IPS DF 4.7 (cell line): ENCODE measurements around the gene TNRC6C.
"Not testable (repeated sequence)": the region's sequence is repeated elsewhere in the genome, so short reads cannot be mapped to it uniquely, and the experiment has no call there.

ENCODE experiments used
- DNase-seq: peaks from one replicate; pipeline ENCODE4 v3.0.0-alpha.2; 2013; ENCODE audit warnings: low spot score; ENCODE audit errors: extremely low read depth

The TNRC6C gene

GRCh38 chr17:78081551-78081950 is 123.0 kb downstream of the TNRC6C start:
- DNase-seq, result no peak

DNA sequence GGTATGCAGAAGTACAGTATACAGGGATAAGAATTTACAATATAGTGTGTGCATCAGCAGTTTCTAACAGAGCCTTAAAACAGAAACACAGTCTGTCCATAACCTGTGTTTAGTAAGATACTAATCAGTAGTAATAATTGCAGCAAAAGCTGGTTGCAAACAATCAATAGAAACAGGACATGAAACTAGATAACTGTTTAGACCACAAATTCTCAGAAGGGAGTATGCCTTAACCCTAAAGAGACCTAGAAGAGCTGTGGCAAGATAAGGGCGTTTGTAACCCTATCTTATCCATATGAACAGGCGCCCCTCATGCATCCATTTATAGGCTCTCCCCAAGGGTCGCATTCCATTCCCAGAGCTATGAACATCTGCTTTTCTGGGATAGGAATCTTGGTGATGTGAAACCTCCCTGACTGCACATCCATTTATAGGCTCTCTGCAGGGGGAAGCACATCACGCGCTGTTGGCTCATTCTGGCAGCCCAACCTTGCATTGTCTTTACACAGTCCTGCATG is 123.9 kb downstream of the TNRC6C start:
- not testable (repeated sequence) for DNase-seq

GRCh38 chr17:78082988-78083387 is 124.5 kb downstream of the TNRC6C start:
- DNase-seq, result no peak

GRCh38 chr17:78086740-78087139 is 128.2 kb downstream of the TNRC6C start:
- no peak for DNase-seq

DNA sequence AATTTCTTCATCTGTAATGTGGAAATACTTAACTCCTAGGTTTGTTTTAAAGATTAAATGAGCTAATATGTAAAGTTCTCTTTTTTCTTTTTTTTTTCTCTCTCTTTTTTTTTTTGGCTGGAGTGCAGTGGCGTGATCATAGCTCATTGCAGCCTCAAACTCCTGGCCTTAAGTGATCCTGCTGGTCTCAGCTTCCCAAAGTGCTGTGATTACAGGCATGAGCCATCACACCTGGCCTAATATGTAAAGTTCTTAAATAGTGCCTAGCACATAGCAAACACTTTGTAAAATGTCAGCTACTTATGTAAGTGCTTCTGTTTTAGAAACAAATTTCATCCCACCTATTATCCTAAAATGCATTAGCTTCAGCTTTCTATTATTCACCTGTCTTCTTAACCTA is 130.0 kb downstream of the TNRC6C start:
- no peak for DNase-seq

DNA sequence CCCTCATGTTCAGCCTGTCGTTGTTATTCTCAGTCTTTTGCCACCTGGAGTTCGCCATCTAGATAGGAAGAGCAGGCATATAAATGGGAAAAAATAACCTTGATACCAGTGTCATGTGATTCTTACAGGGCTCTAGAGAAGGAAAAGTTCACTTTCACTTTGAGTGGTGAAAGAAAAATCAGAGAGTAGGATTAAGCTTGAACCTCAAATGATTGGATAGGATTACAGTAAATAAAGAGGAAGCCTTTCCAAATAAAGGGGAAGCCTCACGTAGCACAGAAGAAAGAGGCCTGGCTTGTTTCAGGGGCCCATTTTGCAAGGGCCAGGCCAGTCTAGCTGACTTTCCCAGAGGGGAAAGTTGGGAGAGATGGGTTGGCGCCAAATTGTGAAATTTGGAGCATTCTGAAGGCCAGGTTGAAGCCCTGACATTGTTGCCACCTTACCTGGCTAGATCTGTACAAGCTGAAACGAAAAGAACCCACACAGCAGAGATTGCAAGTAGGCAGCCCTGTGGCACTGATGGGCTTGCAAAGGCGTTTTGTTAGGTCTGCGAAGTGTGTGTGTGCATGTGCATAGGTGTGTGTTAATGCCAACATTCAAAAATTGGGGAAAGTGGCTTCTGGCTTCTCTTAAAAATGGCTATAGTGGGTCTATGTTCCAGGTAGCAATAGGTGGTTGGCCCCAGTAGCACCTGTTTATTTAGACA is 131.2 kb downstream of the TNRC6C start:
- no peak for DNase-seq

GRCh38 chr17:78092794-78093324 is 134.4 kb downstream of the TNRC6C start:
- DNase-seq, result no peak

- DNase-seq, result no peak
Observed at GRCh38 chr17:78095035-78095434, 136.5 kb downstream of the TNRC6C start.

DNA sequence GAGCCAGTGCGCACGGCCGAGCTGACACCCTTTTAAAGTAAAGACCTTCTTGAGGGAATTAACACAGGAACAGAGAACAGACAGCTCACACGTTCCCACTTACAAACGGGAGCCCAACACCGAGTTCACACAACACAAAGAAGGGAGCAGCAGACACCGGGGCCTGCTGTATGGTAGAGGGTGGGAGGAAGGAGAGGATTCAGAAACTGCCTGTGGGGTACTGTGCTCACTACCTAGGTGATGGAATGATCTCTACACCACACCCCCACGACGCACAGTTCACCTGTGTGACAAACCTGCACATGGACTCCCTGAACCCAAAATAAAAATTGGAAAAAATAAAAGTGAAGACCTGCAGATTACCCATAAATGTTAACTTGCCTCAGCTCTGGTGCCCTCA is 137.6 kb downstream of the TNRC6C start:
- DNase-seq, result no peak

DNA sequence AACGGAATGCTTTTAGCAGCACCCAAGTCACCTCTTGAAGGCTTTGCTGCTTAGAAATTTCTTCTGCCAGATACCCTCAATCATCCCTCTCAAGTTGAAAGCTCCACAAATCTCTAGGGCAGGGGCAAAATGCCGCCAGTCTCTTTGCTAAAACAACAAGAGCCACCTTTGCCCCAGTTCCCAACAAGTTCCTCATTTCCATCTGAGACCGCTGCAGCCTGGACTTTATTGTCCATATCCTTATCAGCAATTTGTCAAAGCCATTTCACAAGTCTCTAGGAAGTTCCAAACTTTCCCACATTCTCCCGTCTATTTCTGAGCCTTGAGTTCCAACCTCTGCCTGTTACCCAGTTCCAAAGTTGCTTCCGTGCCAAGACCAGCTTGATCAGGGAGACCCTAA is 142.6 kb downstream of the TNRC6C start:
- no peak for DNase-seq

GRCh38 chr17:78101542-78101941 is 143.0 kb downstream of the TNRC6C start:
- no peak for DNase-seq

GRCh38 chr17:78103311-78103710 is 144.8 kb downstream of the TNRC6C start:
- no peak for DNase-seq

GRCh38 chr17:78104540-78104941 is 146.0 kb downstream of the TNRC6C start:
- DNase-seq, result no peak

- DNase-seq, result no peak
Observed at GRCh38 chr17:78105101-78105500, 146.6 kb downstream of the TNRC6C start.

- no peak for DNase-seq
Observed at GRCh38 chr17:78105551-78105950, 147.0 kb downstream of the TNRC6C start.

- DNase-seq, result no peak
Observed at GRCh38 chr17:78106211-78106610, 147.7 kb downstream of the TNRC6C start.

DNA sequence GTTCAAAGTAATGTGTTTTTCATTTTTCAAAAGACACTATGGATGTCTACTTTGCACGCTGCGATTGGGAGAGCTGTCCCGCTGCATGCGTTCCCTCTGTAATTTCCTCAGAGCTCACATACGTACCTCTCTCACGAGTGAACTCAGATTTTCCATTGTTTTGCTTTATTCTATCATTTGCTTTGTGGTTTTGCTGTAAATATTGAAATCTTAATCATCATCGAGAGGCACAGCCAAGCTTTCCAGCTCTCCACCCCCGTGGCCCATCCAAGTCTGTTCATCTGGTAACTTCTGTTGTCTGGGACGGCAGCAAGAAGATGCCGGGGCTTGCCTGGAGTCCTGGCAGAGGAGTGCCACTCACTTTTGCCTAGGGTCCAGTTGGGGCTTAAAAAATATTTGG is 149.0 kb downstream of the TNRC6C start:
- no peak for DNase-seq

DNA sequence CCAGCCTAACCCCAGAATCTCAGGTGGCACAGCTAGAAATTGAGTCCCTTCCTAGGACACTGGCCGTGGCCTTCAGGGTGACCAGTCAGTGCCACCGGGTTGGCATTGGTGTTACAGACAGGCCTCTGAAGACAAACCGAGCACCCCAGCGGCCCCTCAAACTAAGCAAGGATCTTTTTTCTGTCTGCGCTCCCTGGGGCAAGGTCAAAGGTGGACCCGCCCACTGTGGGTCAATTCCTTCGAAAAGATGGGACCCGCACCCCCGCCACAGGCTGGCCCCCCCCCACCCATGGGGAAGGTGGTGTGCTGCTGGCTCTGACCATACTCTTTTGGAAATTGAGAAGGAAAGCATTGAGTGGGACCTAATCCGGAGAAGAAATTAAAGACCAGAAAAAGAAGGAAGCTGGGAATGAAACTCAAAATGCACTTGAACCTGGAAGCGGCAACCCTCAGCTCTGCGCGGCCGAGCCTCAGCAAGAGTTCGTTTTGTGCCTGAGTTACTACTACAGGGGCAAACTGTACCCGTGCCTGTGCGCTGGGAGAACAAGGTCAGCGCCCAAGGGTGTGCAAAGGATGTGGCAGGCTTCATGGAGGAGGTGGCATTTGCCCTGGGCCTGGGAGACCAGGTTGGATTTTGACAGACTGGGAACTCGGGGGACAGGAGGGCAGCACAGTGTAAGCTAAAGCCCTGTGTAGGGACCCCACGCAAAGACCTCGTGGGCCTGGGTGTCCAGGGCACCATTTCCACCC is 149.6 kb downstream of the TNRC6C start:
- DNase-seq, result no peak

GRCh38 chr17:78108726-78109488 is 150.4 kb downstream of the TNRC6C start:
- DNase-seq, result no peak

GRCh38 chr17:78109489-78109761 is 150.9 kb downstream of the TNRC6C start:
- DNase-seq, result no peak

DNA sequence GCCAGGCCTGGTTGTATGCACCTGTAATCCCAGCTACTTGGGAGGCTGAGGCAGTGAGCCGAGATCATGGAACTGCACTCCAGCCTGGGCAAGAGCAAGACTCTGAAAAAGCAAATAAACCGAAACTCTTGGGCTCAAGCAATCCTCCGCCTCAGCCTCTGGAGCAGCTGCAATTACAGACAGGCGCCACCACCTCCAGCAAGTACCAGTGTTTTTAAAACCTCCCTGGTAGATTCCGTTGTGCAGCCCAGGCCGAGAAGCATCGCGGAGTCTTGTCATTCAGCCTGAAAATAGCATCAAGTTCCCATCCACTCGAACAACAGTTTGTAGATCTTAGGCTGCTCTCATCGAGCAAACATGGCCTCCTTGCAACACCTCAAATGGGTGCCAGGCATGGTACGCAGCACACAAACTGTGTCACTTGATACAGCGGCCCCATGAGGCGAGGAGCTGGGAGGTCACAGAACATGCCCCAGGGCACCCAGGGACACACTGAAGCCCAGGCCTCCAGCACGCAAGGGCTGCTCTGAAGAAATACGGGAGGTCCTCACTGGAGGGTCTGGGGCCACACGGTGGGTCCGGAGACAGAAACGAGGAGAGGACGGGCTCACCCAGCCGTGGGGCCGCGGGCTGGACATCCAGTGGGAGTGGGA is 152.0 kb downstream of the TNRC6C start:
- no peak for DNase-seq
